Daoy (cell line): ENCODE measurements around the gene OR6V1. TPM values are rescaled to one million over a fixed set of nuclear protein-coding genes. Genes with fewer than 3 reads are reported as not detected.
"Not testable (repeated sequence)": the region's sequence is repeated elsewhere in the genome, so short reads cannot be mapped to it uniquely, and the experiment has no call there.

ENCODE experiments used
- DNase-seq: peaks from one replicate; pipeline ENCODE4 v3.0.0-alpha.2; 2015; ENCODE audit warnings: low read depth
- total RNA-seq: library from RNA; depleted of rRNA; stranded (reverse); fragments of >200 nt; shearing (Covaris generic); gene quantifications from 2 replicates; pipeline ENCODE4 v1.2.3, GENCODE V29; 2014; rRNA removed

The OR6V1 gene
- total RNA-seq, 1 experiment from 2014 or later, result not detected

DNA sequence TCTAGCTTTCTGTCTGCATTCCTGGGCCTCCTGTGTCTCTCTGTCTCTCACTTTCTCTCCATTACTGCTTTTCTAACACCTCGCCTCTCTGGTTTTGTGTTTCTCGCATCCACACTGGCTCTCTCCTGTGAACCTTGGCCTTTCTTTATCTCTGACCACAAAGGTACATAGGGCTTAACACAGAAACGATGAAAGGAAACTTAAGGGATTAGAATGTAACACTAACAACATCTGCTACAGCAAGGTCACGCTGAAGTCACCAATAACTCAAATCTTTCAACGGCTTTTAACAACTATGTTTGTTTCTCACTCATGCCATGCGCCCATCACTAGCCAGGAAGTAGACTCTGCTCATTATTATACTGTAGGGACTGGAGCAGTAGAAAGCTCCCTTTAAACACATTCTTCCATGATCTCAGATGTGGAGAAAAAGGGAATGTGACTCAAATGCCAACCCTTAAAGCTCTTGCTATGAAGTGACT is 9.3 kb upstream of the OR6V1 start:
- peak; percentile 15 for DNase-seq

DNA sequence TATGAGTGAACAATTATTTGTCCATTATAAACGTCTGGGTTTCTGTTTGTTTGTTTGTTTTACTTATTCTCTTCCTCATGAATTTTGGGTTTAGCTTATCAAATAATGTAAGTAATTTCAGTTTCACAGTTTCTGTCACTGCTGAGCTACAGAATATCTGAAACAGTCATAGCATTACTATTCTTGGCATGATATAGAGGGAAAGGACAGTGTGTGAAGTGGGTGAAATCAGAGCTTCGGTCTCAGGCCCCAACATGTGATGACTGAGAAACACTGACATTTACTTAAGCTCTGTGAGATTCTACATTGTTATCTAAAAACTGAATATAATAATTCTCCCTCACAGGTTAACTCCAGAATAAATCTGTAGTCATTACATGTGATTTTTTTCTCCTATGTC is 8.8 kb upstream of the OR6V1 start:
- DNase-seq, result peak; percentile 28

DNA sequence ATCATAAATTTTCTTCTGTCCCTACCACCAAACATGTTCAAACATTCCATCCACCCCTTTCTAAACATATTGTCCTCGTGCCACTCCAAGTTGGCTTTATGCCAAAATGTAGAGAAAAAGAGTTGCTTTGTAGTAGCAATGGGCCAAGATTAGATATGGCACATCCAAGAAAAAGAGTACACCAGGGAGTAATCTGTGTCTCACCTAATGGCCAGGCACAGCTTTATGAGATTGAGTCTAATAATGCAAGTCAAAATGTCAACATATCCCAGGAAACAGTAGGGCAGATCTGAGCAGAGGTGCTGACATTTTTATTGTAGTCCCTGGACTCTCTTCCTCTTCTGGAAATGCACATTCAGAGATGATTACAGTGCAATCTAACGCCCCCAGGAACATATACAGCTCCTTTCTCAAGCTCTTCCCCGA is 5.7 kb upstream of the OR6V1 start:
- no peak for DNase-seq

DNA sequence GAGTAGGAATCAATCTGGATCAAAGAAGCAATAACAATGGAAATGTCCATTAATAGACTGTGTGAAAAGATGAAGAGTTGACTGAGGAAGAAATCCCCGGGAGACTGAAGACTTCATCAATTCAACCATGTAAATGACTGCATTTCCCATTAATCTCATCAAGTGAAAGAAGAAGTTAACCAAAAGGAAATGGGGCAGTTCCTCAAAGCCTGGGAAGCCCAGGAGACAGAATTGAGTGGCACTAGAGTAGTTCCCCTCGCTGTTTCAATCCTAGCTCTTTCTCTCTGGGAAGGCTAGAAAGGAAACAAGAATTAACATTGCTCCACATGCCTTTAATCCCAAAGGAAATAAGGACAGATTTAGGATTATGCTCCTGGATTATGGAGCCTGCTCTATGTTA is 4.8 kb upstream of the OR6V1 start:
- no peak for DNase-seq

DNA sequence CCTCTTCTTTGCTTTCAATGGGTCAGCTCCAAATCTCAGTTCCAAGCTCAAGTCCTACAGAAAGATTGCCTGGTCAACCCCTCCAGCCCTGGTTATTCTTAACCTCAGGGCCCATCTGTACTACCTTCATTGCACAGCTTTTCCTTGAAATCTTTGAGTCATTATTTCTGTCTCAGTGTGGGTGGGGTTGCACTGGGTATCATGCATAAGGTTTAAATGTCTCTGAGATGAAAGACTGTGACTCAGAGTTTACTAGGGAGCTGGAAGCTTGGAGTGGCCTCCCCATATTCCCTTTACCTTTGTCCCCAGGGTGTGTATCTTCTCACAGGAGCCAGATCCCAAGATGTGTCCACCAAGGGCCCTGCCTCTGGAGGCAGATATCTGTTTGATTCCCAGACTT is 3.3 kb upstream of the OR6V1 start:
- peak; percentile 28 for DNase-seq

DNA sequence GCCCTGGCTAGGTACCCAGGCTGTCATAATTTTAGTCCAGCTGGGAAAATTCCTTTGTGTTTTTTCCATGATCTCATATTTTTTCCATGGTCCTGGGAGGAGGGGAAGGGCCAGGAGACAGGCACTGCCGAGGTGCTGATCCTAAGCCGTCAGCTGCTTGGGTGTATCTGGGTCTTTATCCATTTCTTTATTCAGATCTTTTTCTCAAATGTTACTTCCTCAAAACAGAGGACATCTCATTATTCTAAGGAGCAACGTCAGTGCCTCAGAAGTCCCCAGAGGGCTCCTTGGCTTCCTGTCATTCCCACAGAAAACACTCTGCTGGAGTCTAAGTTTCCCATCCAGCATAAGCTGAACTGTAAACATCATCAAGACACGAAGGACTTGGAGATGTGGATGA is 2.8 kb upstream of the OR6V1 start:
- DNase-seq, result no peak

DNA sequence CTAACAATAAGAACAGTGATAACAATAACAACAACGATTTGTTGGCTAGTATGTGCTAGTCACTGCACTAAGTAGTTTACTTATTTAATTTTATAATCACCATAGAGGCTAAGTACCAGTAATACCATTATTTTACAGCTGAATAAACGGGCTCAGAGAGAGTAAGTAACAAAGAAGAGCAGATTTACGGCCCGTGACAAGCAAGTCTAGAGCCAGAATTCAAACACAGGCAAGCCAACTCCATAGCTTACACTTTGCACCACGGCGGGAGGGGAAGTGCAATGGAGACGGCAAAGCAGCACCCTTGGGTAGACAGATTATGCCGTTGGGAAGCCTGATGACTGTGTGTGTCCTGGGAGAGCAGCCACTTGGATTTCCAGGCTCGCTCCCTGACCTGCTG is 1.2 kb upstream of the OR6V1 start:
- DNase-seq, result peak; percentile 27

DNA sequence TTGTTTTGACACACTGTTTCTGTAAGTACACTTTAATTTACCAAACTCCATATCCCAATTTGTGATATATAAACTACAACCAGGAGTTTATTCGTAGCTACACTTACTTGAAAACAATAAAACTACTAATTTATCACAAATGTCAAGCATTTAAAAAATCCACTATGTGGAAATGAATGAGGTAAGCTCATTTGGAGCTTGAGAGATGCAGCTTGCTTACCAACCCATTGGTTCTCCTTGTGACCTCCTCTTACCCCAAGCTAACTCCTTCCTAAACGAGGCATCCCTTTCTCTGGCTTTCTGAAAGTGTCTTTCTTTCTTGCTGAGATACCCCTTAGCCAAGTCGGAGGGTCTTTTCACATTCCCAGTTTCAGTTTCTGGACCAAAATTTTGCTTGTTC is 2.5 kb downstream of the OR6V1 start:
- DNase-seq, result no peak

DNA sequence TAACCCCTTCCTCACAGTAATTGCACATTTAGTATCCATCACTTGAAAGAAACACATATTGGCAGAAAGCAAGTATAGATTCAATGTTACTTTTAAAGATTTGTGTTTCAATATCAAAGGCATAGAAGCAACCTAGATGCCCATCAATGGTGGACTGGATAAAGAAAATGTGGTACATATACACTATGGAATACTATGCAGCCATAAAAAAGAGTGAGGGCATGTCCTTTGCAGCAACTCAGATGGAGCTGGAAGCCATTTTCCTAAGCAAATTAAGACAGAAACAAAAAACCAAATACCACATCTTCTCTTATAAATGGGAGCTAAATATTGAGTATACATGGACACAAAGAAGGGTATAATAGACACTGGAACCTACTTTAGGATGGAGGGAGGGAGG is 3.6 kb downstream of the OR6V1 start:
- no peak for DNase-seq

DNA sequence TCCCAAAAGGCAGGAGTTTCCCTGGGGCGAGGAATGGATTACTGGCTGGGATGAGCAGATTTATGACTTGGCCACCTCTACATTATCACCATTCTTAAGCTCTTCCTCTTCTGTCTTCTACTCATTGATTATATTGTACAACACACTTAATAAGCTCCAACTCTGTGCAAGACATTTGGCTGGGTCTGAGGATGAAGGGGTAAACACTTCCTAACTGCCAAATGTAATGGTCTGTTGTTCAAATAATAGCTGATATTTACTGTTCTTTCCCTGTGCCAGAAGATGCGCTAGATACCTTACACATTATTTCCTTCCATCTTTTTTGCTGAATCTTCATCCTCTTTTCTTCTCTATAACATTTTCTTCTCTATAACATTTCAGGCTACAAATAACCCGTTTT is 11.6 kb downstream of the OR6V1 start:
- no peak for DNase-seq

DNA sequence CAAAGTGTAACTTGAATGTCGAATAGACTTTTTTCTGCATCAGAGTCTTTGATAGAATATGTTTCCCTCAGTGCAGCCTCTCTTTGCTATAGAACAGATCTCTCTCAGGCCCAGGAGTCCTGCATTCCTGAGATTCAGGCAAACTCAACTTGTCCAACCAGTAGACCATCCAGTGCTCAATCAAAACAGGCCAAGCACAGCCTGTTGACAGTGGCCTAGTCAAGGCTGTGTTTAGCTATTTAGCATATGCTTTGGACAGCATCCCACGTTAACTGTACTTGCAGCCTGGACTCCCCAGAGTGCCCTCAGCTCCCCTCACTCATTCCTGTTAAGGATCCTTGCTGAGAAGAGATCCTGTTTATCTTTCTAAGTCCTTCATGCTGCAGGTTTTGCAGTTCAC is 16.3 kb downstream of the OR6V1 start:
- DNase-seq, result no peak

DNA sequence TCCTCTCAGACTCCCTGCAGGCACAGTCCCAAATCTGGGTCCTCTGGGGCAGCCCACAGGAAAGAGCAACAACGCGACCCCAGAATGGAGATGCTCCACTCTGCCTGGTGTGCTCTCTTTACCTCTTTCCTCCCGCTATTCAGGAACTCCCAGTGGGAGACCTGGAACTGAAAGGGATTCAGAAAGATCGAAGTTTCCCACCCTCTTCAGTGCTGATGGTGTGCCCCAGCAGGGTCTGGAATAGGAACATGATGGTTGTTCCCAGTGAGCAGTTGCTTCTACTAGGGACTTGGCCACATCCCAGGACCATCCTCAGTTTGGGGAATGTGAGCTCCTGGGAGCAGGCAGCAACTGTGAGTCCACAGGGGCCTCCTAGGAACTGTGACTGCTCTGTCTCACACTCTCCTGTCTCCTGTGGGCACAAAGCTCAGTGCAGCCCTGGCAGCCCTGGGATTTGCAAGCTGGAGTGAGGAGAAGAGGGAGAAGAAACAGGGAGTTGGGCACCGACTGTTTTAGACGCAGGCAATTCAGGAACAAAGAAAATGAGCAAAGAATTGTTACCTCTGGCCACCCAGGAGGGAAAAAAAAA is 17.9 kb downstream of the OR6V1 start:
- DNase-seq, result no peak

DNA sequence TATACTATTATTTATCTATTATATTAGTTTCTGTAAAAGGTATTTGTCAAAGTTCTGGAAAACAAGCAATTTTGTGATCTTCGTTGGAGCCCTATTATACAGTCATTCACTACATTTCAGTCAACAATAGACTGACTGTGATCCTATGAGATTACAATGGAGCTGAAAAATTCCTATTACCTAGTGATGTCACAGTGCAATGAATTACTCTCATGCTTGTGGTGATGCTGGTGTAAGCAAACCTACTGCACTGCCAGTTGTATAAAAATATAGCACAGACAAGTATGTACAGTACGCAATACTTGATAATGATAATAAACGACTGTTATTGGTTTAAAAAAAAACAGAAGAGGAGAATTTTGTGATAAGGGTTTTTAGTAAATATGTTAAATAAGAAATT is 21.4 kb downstream of the OR6V1 start:
- DNase-seq, result no peak

DNA sequence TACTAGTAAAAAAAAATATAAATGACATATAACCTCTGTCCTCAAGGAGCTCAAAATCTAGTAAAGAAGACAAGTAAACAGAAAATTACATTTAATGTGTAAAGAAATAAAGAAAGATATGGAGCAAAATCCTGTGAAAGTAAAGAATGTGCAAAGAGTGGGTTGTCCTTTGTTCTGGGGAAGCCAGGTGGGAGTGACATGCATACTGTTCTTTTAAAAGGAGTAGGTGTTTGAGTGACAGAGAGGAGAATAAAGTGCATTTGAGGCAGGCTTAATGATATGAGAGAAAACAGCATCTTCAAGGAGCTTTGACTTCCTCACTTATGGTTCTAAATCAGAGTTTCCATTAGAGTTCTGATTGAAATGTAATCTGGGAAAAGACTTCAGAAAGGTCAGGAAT is 22.0 kb downstream of the OR6V1 start:
- DNase-seq, result no peak

DNA sequence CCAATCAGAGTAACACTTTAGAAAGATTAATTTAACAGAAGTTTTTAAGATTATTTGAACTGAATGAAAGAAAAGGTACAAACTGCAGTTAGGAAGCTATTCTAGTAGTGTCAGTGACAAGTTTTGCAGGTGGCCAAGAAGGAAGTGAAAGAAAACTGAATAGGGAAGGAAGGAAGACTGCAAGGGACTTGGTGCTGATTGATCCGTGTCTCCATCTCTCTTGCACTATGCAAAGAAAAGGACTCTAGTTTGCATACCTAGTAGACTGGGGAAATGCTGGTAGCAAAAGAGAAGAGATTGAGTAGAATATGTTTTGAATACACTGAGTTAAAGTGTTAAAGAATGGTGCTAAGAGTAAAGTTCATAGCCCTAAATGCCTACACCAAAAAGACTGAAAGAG is 33.0 kb downstream of the OR6V1 start:
- no peak for DNase-seq

DNA sequence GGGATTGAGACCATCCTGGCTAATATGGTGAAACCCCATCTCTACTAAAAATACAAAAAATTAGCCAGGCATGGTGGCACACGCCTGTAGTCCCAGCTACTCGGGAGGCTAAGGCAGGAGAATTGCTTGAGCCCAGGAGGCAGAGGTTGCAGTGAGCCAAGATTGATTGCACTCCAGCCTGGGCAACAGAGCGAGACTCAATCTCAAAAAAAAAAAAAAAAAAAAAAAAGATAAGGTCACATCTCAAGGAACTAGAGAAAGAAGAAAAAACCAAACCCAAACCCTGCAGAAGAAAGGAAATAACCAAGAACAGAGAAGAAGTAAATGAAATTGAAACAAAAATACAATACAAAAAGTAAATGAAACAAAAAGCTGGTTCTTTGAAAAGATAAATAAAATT is 33.5 kb downstream of the OR6V1 start:
- DNase-seq, result not testable (repeated sequence)

DNA sequence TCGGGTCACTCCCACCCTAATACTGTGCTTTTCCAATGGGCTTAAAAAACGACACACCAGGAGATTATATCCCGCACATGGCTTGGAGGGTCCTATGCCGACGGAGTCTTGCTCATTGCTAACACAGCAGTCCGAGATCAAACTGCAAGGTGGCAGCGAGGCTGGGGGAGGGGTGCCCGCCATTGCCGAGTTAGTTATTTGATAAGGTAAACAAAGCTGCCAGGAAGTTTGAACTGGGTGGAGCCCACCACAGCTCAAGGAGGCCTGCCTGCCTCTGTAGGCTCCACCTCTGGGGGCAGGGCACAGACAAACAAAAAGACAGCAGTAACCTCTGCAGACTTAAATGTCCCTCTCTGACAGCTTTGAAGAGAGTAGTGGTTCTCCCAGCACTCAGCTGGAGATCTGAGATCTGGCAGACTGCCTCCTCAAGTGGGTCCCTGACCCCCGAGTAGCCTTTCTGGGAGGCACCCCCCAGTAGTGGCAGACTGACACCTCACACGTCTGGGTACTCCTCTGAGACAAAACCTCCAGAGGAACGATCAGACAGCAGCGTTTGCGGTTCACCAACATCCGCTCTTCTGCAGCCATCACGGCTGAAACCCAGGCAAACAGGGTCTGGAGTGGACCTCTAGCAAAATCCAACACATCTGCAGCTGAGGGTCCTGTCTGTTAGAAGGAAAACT is 36.5 kb downstream of the OR6V1 start:
- not testable (repeated sequence) for DNase-seq

DNA sequence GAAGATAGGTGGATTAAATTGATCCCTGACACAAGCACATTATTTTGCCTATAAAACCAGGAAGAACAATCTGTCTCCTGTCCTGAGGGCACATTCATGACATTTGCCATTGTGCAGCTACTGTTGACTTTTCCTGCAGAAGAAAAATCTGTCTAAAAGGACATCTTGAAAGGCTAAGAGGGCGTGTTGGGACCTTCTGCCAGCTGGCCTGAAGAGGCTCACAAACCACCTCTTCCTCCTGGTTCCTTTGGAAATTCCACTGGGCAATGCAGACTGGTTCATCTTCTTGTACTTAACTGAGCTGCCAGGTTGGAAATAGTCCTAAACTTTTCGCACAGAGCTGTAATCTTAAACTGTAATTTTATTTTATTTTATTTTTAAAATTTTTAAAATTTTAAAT is 44.0 kb downstream of the OR6V1 start:
- DNase-seq, result no peak

DNA sequence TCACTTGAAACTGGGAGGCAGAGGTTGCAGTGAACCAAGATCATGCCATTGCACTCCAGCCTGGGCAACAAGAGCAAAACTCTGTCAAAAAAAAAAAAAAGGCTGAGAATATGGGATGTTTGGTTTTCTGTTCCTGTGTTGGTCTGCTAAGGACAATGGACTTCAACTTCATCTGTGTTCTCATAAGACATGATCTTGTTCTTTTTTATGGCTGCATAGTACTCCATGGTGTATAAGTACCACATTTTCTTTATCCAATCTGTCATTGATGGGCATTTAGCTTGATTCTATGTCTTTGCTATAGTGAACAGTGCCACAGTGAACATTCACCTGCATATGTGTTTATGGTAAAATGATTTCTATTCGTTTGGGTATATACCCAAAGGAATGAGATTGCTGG is 47.4 kb downstream of the OR6V1 start:
- not testable (repeated sequence) for DNase-seq

Other genes starting within 250 kb of the OR6V1 start
- gene EPHB6, start 197.3 kb upstream of the OR6V1 start, total RNA-seq, result 12.9 and 20.4 TPM in 2 replicates
- gene TRPV6, start 166.6 kb upstream of the OR6V1 start, total RNA-seq, result not detected in 2 replicates
- 0.06 TPM in 1 of 2 replicates, not detected in the other for gene TRPV5, start 118.6 kb upstream of the OR6V1 start, total RNA-seq
- gene LLCFC1, start 112.9 kb upstream of the OR6V1 start, total RNA-seq, result not detected in 2 replicates
- 0.36 TPM in 1 of 2 replicates, not detected in the other for gene KEL, start 90.0 kb upstream of the OR6V1 start, total RNA-seq
- not detected in 2 replicates for gene OR9A2, start 25.2 kb upstream of the OR6V1 start, total RNA-seq
- not detected in 2 replicates for gene PIP, start 79.7 kb downstream of the OR6V1 start, total RNA-seq
- gene TAS2R39, start 131.1 kb downstream of the OR6V1 start, total RNA-seq, result not detected in 2 replicates
- gene TAS2R40, start 169.7 kb downstream of the OR6V1 start, total RNA-seq, result not detected in 2 replicates
- gene GSTK1, start 211.1 kb downstream of the OR6V1 start, total RNA-seq, result 90.7 and 95.8 TPM in 2 replicates
- not detected in 2 replicates for gene TMEM139, start 232.6 kb downstream of the OR6V1 start, total RNA-seq
- 16.0 and 21.4 TPM in 2 replicates for gene CASP2, start 236.0 kb downstream of the OR6V1 start, total RNA-seq